ENCODE measurements around the gene CLEC4F. TPM values are rescaled to one million over a fixed set of nuclear protein-coding genes. Genes with fewer than 3 reads are reported as not detected.

CLEC4F gene
- polyA plus RNA-seq, 1 of the 3 experiments (the other 2 are of a cell fraction): 0.12 TPM

Small RNA genes within 50 kb of the gene (small RNA-seq; reads per million reads assigned to genes)
- 0 reads per million in 7 experiments for gene HMGN2P21

Other genes with a start within 250 kb of the CLEC4F start
- gene ADD2, start 52.4 kb downstream of the CLEC4F start, polyA plus RNA-seq (2012; rRNA removed): 0.30 and 0.50 TPM in 2 replicates
- not detected in 2 replicates for gene FIGLA, start 30.0 kb downstream of the CLEC4F start, polyA plus RNA-seq (2012; rRNA removed)
- 0.33 and 0.62 TPM in 2 replicates for gene CD207, start 15.2 kb upstream of the CLEC4F start, polyA plus RNA-seq (2012; rRNA removed)
- 4.3 and 4.4 TPM in 2 replicates for gene VAX2, start 80.0 kb upstream of the CLEC4F start, polyA plus RNA-seq (2012; rRNA removed)
- gene ATP6V1B1, start 115.3 kb upstream of the CLEC4F start, polyA plus RNA-seq (2012; rRNA removed): 4.9 and 6.1 TPM in 2 replicates
- 0.29 and 0.58 TPM in 2 replicates for gene ANKRD53, start 158.0 kb upstream of the CLEC4F start, polyA plus RNA-seq (2012; rRNA removed)
- gene TEX261, start 174.3 kb upstream of the CLEC4F start, polyA plus RNA-seq (2012; rRNA removed): 44.3 and 58.7 TPM in 2 replicates
- 74.8 and 83.6 TPM in 2 replicates for gene NAGK, start 248.0 kb upstream of the CLEC4F start, polyA plus RNA-seq (2012; rRNA removed)